ENCODE data around the gene FOSL1.

- TF ChIP-seq, protein P1, sequence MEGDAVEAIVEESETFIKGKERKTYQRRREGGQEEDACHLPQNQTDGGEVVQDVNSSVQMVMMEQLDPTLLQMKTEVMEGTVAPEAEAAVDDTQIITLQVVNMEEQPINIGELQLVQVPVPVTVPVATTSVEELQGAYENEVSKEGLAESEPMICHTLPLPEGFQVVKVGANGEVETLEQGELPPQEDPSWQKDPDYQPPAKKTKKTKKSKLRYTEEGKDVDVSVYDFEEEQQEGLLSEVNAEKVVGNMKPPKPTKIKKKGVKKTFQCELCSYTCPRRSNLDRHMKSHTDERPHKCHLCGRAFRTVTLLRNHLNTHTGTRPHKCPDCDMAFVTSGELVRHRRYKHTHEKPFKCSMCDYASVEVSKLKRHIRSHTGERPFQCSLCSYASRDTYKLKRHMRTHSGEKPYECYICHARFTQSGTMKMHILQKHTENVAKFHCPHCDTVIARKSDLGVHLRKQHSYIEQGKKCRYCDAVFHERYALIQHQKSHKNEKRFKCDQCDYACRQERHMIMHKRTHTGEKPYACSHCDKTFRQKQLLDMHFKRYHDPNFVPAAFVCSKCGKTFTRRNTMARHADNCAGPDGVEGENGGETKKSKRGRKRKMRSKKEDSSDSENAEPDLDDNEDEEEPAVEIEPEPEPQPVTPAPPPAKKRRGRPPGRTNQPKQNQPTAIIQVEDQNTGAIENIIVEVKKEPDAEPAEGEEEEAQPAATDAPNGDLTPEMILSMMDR (optimal IDR thresholded peaks at IDR 0.05 in 1 of 3, IDR thresholded peaks at IDR 0.05 in 1 of 3, conservative IDR thresholded peaks at IDR 0.05 in 1 of 3; ENCODE audit: extremely low read depth in 1 of 3, insufficient read depth in 2 of 3, low read length in 3 of 3) = peak; percentile 99 to 100 (median 99)
- TF ChIP-seq EZH2 (IDR thresholded peaks at IDR 0.05; ENCODE audit: low read length) = no peak
Measured at GRCh38 chr11:65884716-65885092, 15.5 kb downstream of the FOSL1 start.

All from keratinocyte (primary cell).